ENCODE measurements around the gene ATG3.
A peak's percentile ranks its signal among the peaks of the same experiment; 100 is the strongest.

- TF ChIP-seq CTCF (IDR thresholded peaks at IDR 0.05) (no peak), POLR2A (IDR thresholded peaks at IDR 0.05) (peak in 1 of 2 donors; percentile 59)
Measured at GRCh38 chr3:112560721-112561483, 860 bp downstream of the ATG3 start.
